Type B pancreatic cell (in vitro differentiated cells): ENCODE data around the gene AKT1S1. TPM values are rescaled to one million over a fixed set of nuclear protein-coding genes. Genes with fewer than 3 reads are reported as not detected.

Source experiments
- DNase-seq: peaks from one replicate; pipeline ENCODE4 v3.0.0; 2021; ENCODE audit warnings: mixed read lengths; ENCODE audit not compliant: unreplicated experiment; ENCODE audit errors: extremely low spot score
- H3K27ac Mint-ChIP-seq: 2 replicates; pipeline ENCODE4 v1.8.0; 2021; ENCODE audit warnings: mild to moderate bottlenecking, mixed read lengths
- H3K27me3 Mint-ChIP-seq: 2 replicates; pipeline ENCODE4 v1.8.0; 2021; ENCODE audit warnings: mixed read lengths
- H3K36me3 Mint-ChIP-seq: 2 replicates; pipeline ENCODE4 v1.8.0; 2021; ENCODE audit warnings: mixed read lengths
- H3K4me1 Mint-ChIP-seq: one replicate; pipeline ENCODE4 v1.8.0; 2021; ENCODE audit warnings: mixed read lengths; ENCODE audit not compliant: unreplicated experiment
- H3K4me3 Mint-ChIP-seq: 2 replicates; pipeline ENCODE4 v1.8.0; 2021; ENCODE audit warnings: mild to moderate bottlenecking, mixed read lengths
- H3K9me3 Mint-ChIP-seq: 2 replicates; pipeline ENCODE4 v1.8.0; 2021; ENCODE audit warnings: mixed read lengths
- CTCF ChIP-seq: fragments of 200-600 bp; sonication (generic); conservative IDR thresholded peaks from 2 replicates; pipeline ENCODE4 v1.5.0; 2021; ENCODE audit warnings: antibody characterized with exemption, mild to moderate bottlenecking
- total RNA-seq: library from RNA; stranded (reverse); gene quantifications from 2 replicates; pipeline ENCODE4 v1.2.1, GENCODE V29; 2021; ENCODE audit warnings: low replicate concordance

Gene AKT1S1
- total RNA-seq, 1 donor from 2014 or later = 40.1 TPM

GRCh38 chr19:49870309-49870901 lies 6.8 kb downstream of the AKT1S1 start:
- H3K36me3 Mint-ChIP-seq = peaks cover 4% of the 10 kb centered on the region
- H3K4me3 Mint-ChIP-seq = no peak overlapping the region
- peak overlapping the region; percentile 88 for H3K27ac Mint-ChIP-seq
- H3K27me3 Mint-ChIP-seq = no peaks in the 10 kb centered on the region
- DNase-seq = no peak
- H3K4me1 Mint-ChIP-seq = peaks cover 13% of the 10 kb centered on the region
- no peaks in the 10 kb centered on the region for H3K9me3 Mint-ChIP-seq
- TF ChIP-seq CTCF = no peak

- Mint-ChIP-seq H3K9me3 (no peaks in the 10 kb centered on the region), H3K27ac (peak overlapping the region; percentile 88), H3K36me3 (peaks cover 7% of the 10 kb centered on the region), H3K27me3 (no peaks in the 10 kb centered on the region), H3K4me3 (no peak overlapping the region), H3K4me1 (peaks cover 18% of the 10 kb centered on the region)
- DNase-seq = peak; percentile 97
- peak; percentile 24 for TF ChIP-seq CTCF
These were observed 7.5 kb downstream of the AKT1S1 start for GRCh38 chr19:49869484-49870308.

DNA sequence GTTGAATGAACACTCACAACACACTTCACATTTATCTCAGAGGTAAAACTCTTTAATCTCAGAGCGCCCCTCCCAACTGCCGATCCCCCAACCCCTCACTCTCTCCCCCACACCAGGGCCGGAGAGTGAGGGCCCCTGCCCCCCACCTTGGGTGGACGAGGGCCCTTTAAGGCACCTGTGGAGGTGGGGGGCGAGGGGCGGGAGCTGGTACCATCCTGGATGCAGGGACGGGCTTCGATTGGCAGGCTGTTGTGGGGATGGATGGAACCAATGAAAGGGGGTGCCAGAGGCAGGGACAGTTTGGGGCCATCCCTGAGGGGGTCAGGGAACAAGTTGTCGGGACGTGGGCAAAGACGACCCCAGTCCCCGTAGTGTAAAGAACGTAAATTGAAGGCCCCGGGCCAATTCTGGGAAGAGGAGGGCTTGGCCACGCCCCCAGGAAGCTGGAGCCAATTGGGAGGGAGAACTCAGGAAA lies 8.1 kb downstream of the AKT1S1 start:
- no peak overlapping the region for H3K27ac Mint-ChIP-seq
- no peaks in the 10 kb centered on the region for H3K9me3 Mint-ChIP-seq
- no peak overlapping the region for H3K4me3 Mint-ChIP-seq
- TF ChIP-seq CTCF = no peak
- DNase-seq = no peak
- peaks cover 7% of the 10 kb centered on the region for H3K36me3 Mint-ChIP-seq
- H3K4me1 Mint-ChIP-seq = peaks cover 18% of the 10 kb centered on the region
- no peaks in the 10 kb centered on the region for H3K27me3 Mint-ChIP-seq

- Mint-ChIP-seq H3K27ac (no peak within 1 kb of the TSS), H3K36me3 (peaks cover 10% of the 10 kb centered on the region), H3K4me3 (no peak within 1 kb of the TSS), H3K27me3 (no peaks in the 10 kb centered on the region), H3K4me1 (peaks cover 22% of the 10 kb centered on the region), H3K9me3 (no peaks in the 10 kb centered on the region)
- no peak for TF ChIP-seq CTCF
- peak; percentile 93 for DNase-seq
These were observed 10.0 kb downstream of the AKT1S1 start, which contains the start of gene PNKP for GRCh38 chr19:49866933-49867782. Gene PNKP, minus strand, starts transcription at chr19:49867576. Its CDS starts 372 bp downstream, at chr19:49867204.

DNA sequence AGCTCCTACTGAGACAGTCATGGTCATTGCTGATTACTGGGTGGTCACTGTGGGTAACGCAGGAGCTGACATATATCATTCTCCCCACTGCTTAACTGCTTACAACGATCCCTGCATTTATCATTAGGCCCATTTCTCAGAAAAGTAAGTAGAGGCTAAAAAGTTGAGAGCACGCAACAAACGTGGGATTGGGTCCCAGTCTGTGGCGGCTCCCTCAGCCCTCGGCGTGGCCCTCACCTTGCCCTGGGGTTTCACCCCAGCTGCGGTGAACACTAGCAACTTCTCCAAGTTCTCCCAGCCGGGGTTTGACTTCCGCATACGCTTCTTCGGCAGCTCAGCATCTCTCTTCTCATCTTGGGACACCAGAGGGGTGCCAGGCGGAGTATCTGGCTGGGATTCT lies 12.3 kb downstream of the AKT1S1 start:
- Mint-ChIP-seq H3K36me3 (peaks cover 7% of the 10 kb centered on the region), H3K27ac (peak overlapping the region; percentile 62), H3K4me1 (peaks cover 27% of the 10 kb centered on the region), H3K27me3 (no peaks in the 10 kb centered on the region), H3K4me3 (no peak overlapping the region), H3K9me3 (no peaks in the 10 kb centered on the region)
- DNase-seq = no peak
- no peak for TF ChIP-seq CTCF
